Gastroesophageal sphincter (tissue), 3 donors: Measurements from ENCODE around the gene SEPTIN7.

Experiments used
- POLR2A ChIP-seq, 2 donors: fragments of 450-650 bp; IDR thresholded peaks; one replicate each; pipeline ENCODE4 v1.6.1; 2017; ENCODE audit warnings: antibody characterized with exemption in 2 of 2, mild to moderate bottlenecking in 2 of 2, moderate library complexity in 1 of 2
- TF ChIP-seq, protein P1 (sequence below), 4 experiments: fragments of 200-600 bp in 2 of 4; fragments of 450-650 bp in 2 of 4; sonication (generic) in 1 of 4; IDR thresholded peaks; one replicate each; pipeline ENCODE4 v1.5.1; 2017 to 2019; ENCODE audit warnings: antibody characterized with exemption in 4 of 4, mild to moderate bottlenecking in 2 of 4, moderate library complexity in 2 of 4

DNA sequence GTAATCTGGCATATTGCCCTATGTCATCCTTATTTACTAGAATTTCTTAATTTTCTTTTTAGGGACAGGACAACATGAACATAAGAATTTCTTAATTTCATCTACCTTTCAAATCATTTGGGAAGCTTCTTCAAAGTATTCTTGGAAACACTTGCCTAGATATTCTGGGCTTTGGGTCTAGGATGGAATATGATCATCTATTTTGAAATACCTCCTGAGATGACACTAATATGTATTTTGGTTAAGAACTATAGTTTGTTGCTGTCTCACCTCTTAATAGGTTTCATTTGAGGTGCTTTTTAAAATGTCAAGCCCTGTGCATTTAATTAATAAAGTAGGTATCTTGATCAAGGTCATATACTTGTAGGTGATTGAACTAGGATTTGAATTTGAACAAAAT lies 49.1 kb downstream of the SEPTIN7 start:
- TF ChIP-seq, protein P1, sequence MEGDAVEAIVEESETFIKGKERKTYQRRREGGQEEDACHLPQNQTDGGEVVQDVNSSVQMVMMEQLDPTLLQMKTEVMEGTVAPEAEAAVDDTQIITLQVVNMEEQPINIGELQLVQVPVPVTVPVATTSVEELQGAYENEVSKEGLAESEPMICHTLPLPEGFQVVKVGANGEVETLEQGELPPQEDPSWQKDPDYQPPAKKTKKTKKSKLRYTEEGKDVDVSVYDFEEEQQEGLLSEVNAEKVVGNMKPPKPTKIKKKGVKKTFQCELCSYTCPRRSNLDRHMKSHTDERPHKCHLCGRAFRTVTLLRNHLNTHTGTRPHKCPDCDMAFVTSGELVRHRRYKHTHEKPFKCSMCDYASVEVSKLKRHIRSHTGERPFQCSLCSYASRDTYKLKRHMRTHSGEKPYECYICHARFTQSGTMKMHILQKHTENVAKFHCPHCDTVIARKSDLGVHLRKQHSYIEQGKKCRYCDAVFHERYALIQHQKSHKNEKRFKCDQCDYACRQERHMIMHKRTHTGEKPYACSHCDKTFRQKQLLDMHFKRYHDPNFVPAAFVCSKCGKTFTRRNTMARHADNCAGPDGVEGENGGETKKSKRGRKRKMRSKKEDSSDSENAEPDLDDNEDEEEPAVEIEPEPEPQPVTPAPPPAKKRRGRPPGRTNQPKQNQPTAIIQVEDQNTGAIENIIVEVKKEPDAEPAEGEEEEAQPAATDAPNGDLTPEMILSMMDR (IDR thresholded peaks at IDR 0.05): no peak
- TF ChIP-seq POLR2A (IDR thresholded peaks at IDR 0.05): no peak
